Measurements from ENCODE around the gene KPNA1. TPM values are rescaled to one million over a fixed set of nuclear protein-coding genes. Genes with fewer than 3 reads are reported as not detected.

Gene KPNA1
- total RNA-seq, 2 experiments from 2014 or later = 41.8 to 45.8 TPM

- Mint-ChIP-seq H3K4me3 (no peak overlapping the region), H3K27ac (no peak overlapping the region)
Observed at GRCh38 chr3:122403489-122403888, 111.2 kb downstream of the KPNA1 start.

GRCh38 chr3:122398920-122399319, 115.8 kb downstream of the KPNA1 start:
- H3K4me3 Mint-ChIP-seq = no peak overlapping the region
- peaks cover 19% of the 10 kb centered on the region for H3K4me1 Mint-ChIP-seq
- no peak overlapping the region for H3K27ac Mint-ChIP-seq
- no peaks in the 10 kb centered on the region for H3K27me3 Mint-ChIP-seq
- peaks cover 17% of the 10 kb centered on the region for H3K36me3 Mint-ChIP-seq (ENCODE audit: low read depth)
- H3K9me3 Mint-ChIP-seq = no peaks in the 10 kb centered on the region
- ChIA-PET CTCF (interaction anchor here (1.0 kb wide), 1 partner anchor 15 kb away, joined by 3 read pairs; the partner anchor contains the start of gene FAM162A), POLR2A (no interaction called here)
- no peak for DNase-seq

More at GRCh38 chr3:122403489-122403888, 111.2 kb downstream of the KPNA1 start:
- Mint-ChIP-seq H3K4me1 (peaks cover 2% of the 10 kb centered on the region), H3K36me3 (ENCODE audit: low read depth) (peaks cover 45% of the 10 kb centered on the region), H3K9me3 (no peaks in the 10 kb centered on the region), H3K27me3 (no peaks in the 10 kb centered on the region)
- no peak for DNase-seq
- CTCF ChIA-PET = interaction anchor here (0.6 kb wide), 1 partner anchor 857 kb away, joined by 3 read pairs; no protein-coding TSS in a partner anchor
- POLR2A ChIA-PET = interaction anchor here (1.3 to 1.7 kb wide), 2 partner anchors 12 to 20 kb away, joined by 4 to 5 read pairs; partner anchors contain the start of genes FAM162A and WDR5B

- H3K4me3 Mint-ChIP-seq = no peak overlapping the region
- POLR2A ChIA-PET = no interaction called here
- no peaks in the 10 kb centered on the region for H3K27me3 Mint-ChIP-seq
- no peak for DNase-seq
- no peak overlapping the region for H3K27ac Mint-ChIP-seq
- H3K36me3 Mint-ChIP-seq (ENCODE audit: low read depth) = peaks cover 4% of the 10 kb centered on the region
- peaks cover 21% of the 10 kb centered on the region for H3K4me1 Mint-ChIP-seq
- CTCF ChIA-PET = interaction anchor here (0.7 kb wide), 1 partner anchor 13 kb away, joined by 3 read pairs; the partner anchor contains the start of gene FAM162A
- no peaks in the 10 kb centered on the region for H3K9me3 Mint-ChIP-seq
Observed at GRCh38 chr3:122397201-122397600, 117.5 kb downstream of the KPNA1 start.

- H3K9me3 Mint-ChIP-seq = no peaks in the 10 kb centered on the region
- ChIA-PET CTCF (interaction anchor here (1.3 to 1.5 kb wide), 2 partner anchors 13 to 20 kb away, joined by 4 to 6 read pairs; partner anchors contain the start of gene FAM162A), POLR2A (interaction anchor here (1.5 kb wide), 1 partner anchor 12 kb away, joined by 7 read pairs; the partner anchor contains the start of gene FAM162A)
- no peaks in the 10 kb centered on the region for H3K27me3 Mint-ChIP-seq
- peaks cover 4% of the 10 kb centered on the region for H3K36me3 Mint-ChIP-seq (ENCODE audit: low read depth)
- H3K4me1 Mint-ChIP-seq = peaks cover 21% of the 10 kb centered on the region
- DNase-seq = no peak
- no peak overlapping the region for H3K27ac Mint-ChIP-seq
- H3K4me3 Mint-ChIP-seq = no peak overlapping the region
Observed at GRCh38 chr3:122396511-122396910, 118.2 kb downstream of the KPNA1 start.

- POLR2A ChIA-PET = interaction anchor here (0.7 to 1.5 kb wide), 2 partner anchors 11 to 141 kb away, joined by 3 to 7 read pairs; partner anchors contain the start of gene FAM162A
Observed at GRCh38 chr3:122395582-122395981, 119.2 kb downstream of the KPNA1 start.

GRCh38 chr3:122394173-122394572, 120.6 kb downstream of the KPNA1 start:
- Mint-ChIP-seq H3K9me3 (no peaks in the 10 kb centered on the region), H3K36me3 (ENCODE audit: low read depth) (no peaks in the 10 kb centered on the region), H3K4me3 (no peak overlapping the region), H3K4me1 (peaks cover 21% of the 10 kb centered on the region), H3K27ac (no peak overlapping the region), H3K27me3 (no peaks in the 10 kb centered on the region)
- no peak for DNase-seq
- CTCF ChIA-PET = interaction anchor here (2.0 to 3.3 kb wide), 4 partner anchors 11 to 285 kb away, joined by 13 to 59 read pairs (median 16); partner anchors contain the start of genes FAM162A, MIX23 and WDR5B
- POLR2A ChIA-PET = interaction anchor here (1.8 kb wide), 2 partner anchors 22 to 285 kb away, joined by 6 to 9 read pairs; partner anchors contain the start of gene WDR5B

More at GRCh38 chr3:122395582-122395981, 119.2 kb downstream of the KPNA1 start:
- CTCF ChIA-PET = interaction anchor here (1.3 to 1.5 kb wide), 2 partner anchors 12 to 21 kb away, joined by 4 to 6 read pairs; partner anchors contain the start of gene FAM162A
- Mint-ChIP-seq H3K27ac (no peak overlapping the region), H3K27me3 (no peaks in the 10 kb centered on the region), H3K4me3 (no peak overlapping the region), H3K36me3 (ENCODE audit: low read depth) (peaks cover 4% of the 10 kb centered on the region), H3K4me1 (peaks cover 21% of the 10 kb centered on the region), H3K9me3 (no peaks in the 10 kb centered on the region)
- no peak for DNase-seq

- H3K36me3 Mint-ChIP-seq (ENCODE audit: low read depth) = no peaks in the 10 kb centered on the region
- no peak overlapping the region for H3K27ac Mint-ChIP-seq
- peaks cover 25% of the 10 kb centered on the region for H3K4me1 Mint-ChIP-seq
- peak; percentile 23 for DNase-seq
- CTCF ChIA-PET = interaction anchor here (0.5 to 3.3 kb wide), 21 partner anchors 10 to 847 kb away, joined by 3 to 59 read pairs (median 3); partner anchors contain the start of genes FAM162A, KPNA1, MIX23 and POLQ
- no peaks in the 10 kb centered on the region for H3K27me3 Mint-ChIP-seq
- POLR2A ChIA-PET = interaction anchor here (1.0 to 2.0 kb wide), 6 partner anchors 9 to 286 kb away, joined by 4 to 10 read pairs (median 7); partner anchors contain the start of genes FAM162A, KPNA1, MIX23 and WDR5B
- H3K9me3 Mint-ChIP-seq = no peaks in the 10 kb centered on the region
- no peak overlapping the region for H3K4me3 Mint-ChIP-seq
Observed at GRCh38 chr3:122392868-122393844, 121.6 kb downstream of the KPNA1 start.

GRCh38 chr3:122391681-122392446, 122.9 kb downstream of the KPNA1 start:
- H3K27ac Mint-ChIP-seq = no peak overlapping the region
- no peak for DNase-seq
- POLR2A ChIA-PET = interaction anchor here (2.0 kb wide), 1 partner anchor 9 kb away, joined by 10 read pairs; the partner anchor contains the start of gene MIX23
- H3K4me1 Mint-ChIP-seq = peaks cover 31% of the 10 kb centered on the region
- peaks cover 7% of the 10 kb centered on the region for H3K36me3 Mint-ChIP-seq (ENCODE audit: low read depth)
- CTCF ChIA-PET = interaction anchor here (0.8 to 3.3 kb wide), 8 partner anchors 8 to 638 kb away, joined by 3 to 59 read pairs (median 4); partner anchors contain the start of genes FAM162A, KPNA1 and MIX23
- no peaks in the 10 kb centered on the region for H3K9me3 Mint-ChIP-seq
- no peak overlapping the region for H3K4me3 Mint-ChIP-seq
- no peaks in the 10 kb centered on the region for H3K27me3 Mint-ChIP-seq

- peaks cover 14% of the 10 kb centered on the region for H3K36me3 Mint-ChIP-seq (ENCODE audit: low read depth)
- POLR2A ChIA-PET = no interaction called here
- H3K27me3 Mint-ChIP-seq = no peaks in the 10 kb centered on the region
- H3K9me3 Mint-ChIP-seq = no peaks in the 10 kb centered on the region
- H3K27ac Mint-ChIP-seq = no peak overlapping the region
- peaks cover 36% of the 10 kb centered on the region for H3K4me1 Mint-ChIP-seq
- no peak overlapping the region for H3K4me3 Mint-ChIP-seq
- no peak for DNase-seq
- CTCF ChIA-PET = interaction anchor here (1.0 to 1.6 kb wide), 3 partner anchors 26 to 288 kb away, joined by 3 to 7 read pairs (median 3); partner anchors contain the start of gene WDR5B
Observed at GRCh38 chr3:122390665-122391064, 124.1 kb downstream of the KPNA1 start.

GRCh38 chr3:122389892-122390291, 124.8 kb downstream of the KPNA1 start:
- POLR2A ChIA-PET = no interaction called here
- Mint-ChIP-seq H3K36me3 (ENCODE audit: low read depth) (peaks cover 15% of the 10 kb centered on the region), H3K27ac (no peak overlapping the region)

GRCh38 chr3:122389197-122389596, 125.5 kb downstream of the KPNA1 start:
- CTCF ChIA-PET = interaction anchor here (1.0 kb wide), 1 partner anchor 28 kb away, joined by 3 read pairs; no protein-coding TSS in a partner anchor
- H3K36me3 Mint-ChIP-seq (ENCODE audit: low read depth) = peaks cover 17% of the 10 kb centered on the region
- no peaks in the 10 kb centered on the region for H3K27me3 Mint-ChIP-seq
- POLR2A ChIA-PET = interaction anchor here (0.7 kb wide), 1 partner anchor 27 kb away, joined by 3 read pairs; no protein-coding TSS in a partner anchor
- DNase-seq = no peak
- no peak overlapping the region for H3K4me3 Mint-ChIP-seq
- H3K9me3 Mint-ChIP-seq = no peaks in the 10 kb centered on the region
- H3K27ac Mint-ChIP-seq = no peak overlapping the region
- peaks cover 36% of the 10 kb centered on the region for H3K4me1 Mint-ChIP-seq

More at GRCh38 chr3:122389892-122390291, 124.8 kb downstream of the KPNA1 start:
- no peak for DNase-seq
- Mint-ChIP-seq H3K27me3 (no peaks in the 10 kb centered on the region), H3K4me1 (peaks cover 34% of the 10 kb centered on the region), H3K4me3 (no peak overlapping the region), H3K9me3 (no peaks in the 10 kb centered on the region)
- CTCF ChIA-PET = interaction anchor here (1.0 to 1.2 kb wide), 3 partner anchors 26 to 169 kb away, joined by 3 read pairs; partner anchors contain the start of gene WDR5B

GRCh38 chr3:122387709-122388108, 127.0 kb downstream of the KPNA1 start:
- Mint-ChIP-seq H3K27me3 (no peaks in the 10 kb centered on the region), H3K36me3 (ENCODE audit: low read depth) (peaks cover 17% of the 10 kb centered on the region), H3K4me1 (peaks cover 30% of the 10 kb centered on the region), H3K9me3 (no peaks in the 10 kb centered on the region), H3K4me3 (no peak overlapping the region), H3K27ac (no peak overlapping the region)
- ChIA-PET CTCF (no interaction called here), POLR2A (no interaction called here)
- DNase-seq = no peak

All from activated CD4-positive, alpha-beta memory T cell treated with anti-CD3 and anti-CD28 coated beads, Interleukin-2, amount 10 ng/mL, durations not matched to agents 7 days and 5 days (primary cell).